ENCODE results near the gene PRIM1.

The PRIM1 gene

GRCh38 chr12:56781726-56782125 lies 29.6 kb upstream of the PRIM1 start:
- no peaks in the 10 kb centered on the region for H3K4me1 ChIP-seq (ENCODE audit: control insufficient read depth, insufficient read depth, low read length)
- no peak overlapping the region for H3K4me3 ChIP-seq (ENCODE audit: low read length)
- H3K4me2 ChIP-seq (ENCODE audit: low read length), result no peak overlapping the region
- H3K9ac ChIP-seq (ENCODE audit: low read depth, low read length), result no peak overlapping the region
- no peaks in the 10 kb centered on the region for H3K36me3 ChIP-seq (ENCODE audit: insufficient read depth, low read length)
- no peaks in the 10 kb centered on the region for H3K9me3 ChIP-seq (replicated peaks; ENCODE audit: low read length)
- peaks cover 2% of the 10 kb centered on the region for H3K27me3 ChIP-seq (ENCODE audit: control insufficient read depth, insufficient read depth, low read length)

- Histone ChIP-seq H3K9ac (ENCODE audit: low read depth, low read length) (no peak overlapping the region), H3K4me1 (ENCODE audit: control insufficient read depth, insufficient read depth, low read length) (no peaks in the 10 kb centered on the region), H3K4me3 (ENCODE audit: low read length) (no peak overlapping the region), H3K27me3 (ENCODE audit: control insufficient read depth, insufficient read depth, low read length) (no peaks in the 10 kb centered on the region), H3K9me3 (replicated peaks; ENCODE audit: low read length) (no peaks in the 10 kb centered on the region), H3K4me2 (ENCODE audit: low read length) (no peak overlapping the region), H3K36me3 (ENCODE audit: insufficient read depth, low read length) (no peaks in the 10 kb centered on the region)
These were observed 26.6 kb upstream of the PRIM1 start for GRCh38 chr12:56778756-56779155.

- Histone ChIP-seq H3K4me3 (ENCODE audit: low read length) (no peak overlapping the region), H3K4me1 (ENCODE audit: control insufficient read depth, insufficient read depth, low read length) (no peaks in the 10 kb centered on the region), H3K36me3 (ENCODE audit: insufficient read depth, low read length) (no peaks in the 10 kb centered on the region), H3K9me3 (replicated peaks; ENCODE audit: low read length) (no peaks in the 10 kb centered on the region), H3K27me3 (ENCODE audit: control insufficient read depth, insufficient read depth, low read length) (no peaks in the 10 kb centered on the region), H3K9ac (ENCODE audit: low read depth, low read length) (no peak overlapping the region), H3K4me2 (ENCODE audit: low read length) (no peak overlapping the region)
These were observed 24.5 kb upstream of the PRIM1 start for GRCh38 chr12:56776654-56777053.

GRCh38 chr12:56775638-56776037 lies 23.5 kb upstream of the PRIM1 start:
- no peaks in the 10 kb centered on the region for H3K36me3 ChIP-seq (ENCODE audit: insufficient read depth, low read length)
- no peaks in the 10 kb centered on the region for H3K27me3 ChIP-seq (ENCODE audit: control insufficient read depth, insufficient read depth, low read length)
- no peaks in the 10 kb centered on the region for H3K4me1 ChIP-seq (ENCODE audit: control insufficient read depth, insufficient read depth, low read length)
- H3K9me3 ChIP-seq (replicated peaks; ENCODE audit: low read length), result no peaks in the 10 kb centered on the region
- no peak overlapping the region for H3K9ac ChIP-seq (ENCODE audit: low read depth, low read length)
- H3K4me2 ChIP-seq (ENCODE audit: low read length), result no peak overlapping the region
- H3K4me3 ChIP-seq (ENCODE audit: low read length), result no peak overlapping the region

GRCh38 chr12:56773113-56773512 lies 21.0 kb upstream of the PRIM1 start:
- Histone ChIP-seq H3K36me3 (ENCODE audit: insufficient read depth, low read length) (no peaks in the 10 kb centered on the region), H3K27me3 (ENCODE audit: control insufficient read depth, insufficient read depth, low read length) (no peaks in the 10 kb centered on the region), H3K4me2 (ENCODE audit: low read length) (no peak overlapping the region), H3K4me1 (ENCODE audit: control insufficient read depth, insufficient read depth, low read length) (no peaks in the 10 kb centered on the region), H3K9ac (ENCODE audit: low read depth, low read length) (no peak overlapping the region), H3K9me3 (replicated peaks; ENCODE audit: low read length) (no peaks in the 10 kb centered on the region), H3K4me3 (ENCODE audit: low read length) (no peak overlapping the region)

- no peaks in the 10 kb centered on the region for H3K27me3 ChIP-seq (ENCODE audit: control insufficient read depth, insufficient read depth, low read length)
- H3K9me3 ChIP-seq (replicated peaks; ENCODE audit: low read length), result no peaks in the 10 kb centered on the region
- H3K4me1 ChIP-seq (ENCODE audit: control insufficient read depth, insufficient read depth, low read length), result no peaks in the 10 kb centered on the region
- H3K4me2 ChIP-seq (ENCODE audit: low read length), result no peak overlapping the region
- no peak overlapping the region for H3K9ac ChIP-seq (ENCODE audit: low read depth, low read length)
- H3K4me3 ChIP-seq (ENCODE audit: low read length), result no peak overlapping the region
- no peaks in the 10 kb centered on the region for H3K36me3 ChIP-seq (ENCODE audit: insufficient read depth, low read length)
These were observed 20.5 kb upstream of the PRIM1 start for GRCh38 chr12:56772625-56773024.

GRCh38 chr12:56769868-56770267 lies 17.7 kb upstream of the PRIM1 start:
- H3K9me3 ChIP-seq (replicated peaks; ENCODE audit: low read length), result no peaks in the 10 kb centered on the region
- H3K9ac ChIP-seq (ENCODE audit: low read depth, low read length), result no peak overlapping the region
- no peaks in the 10 kb centered on the region for H3K36me3 ChIP-seq (ENCODE audit: insufficient read depth, low read length)
- no peaks in the 10 kb centered on the region for H3K27me3 ChIP-seq (ENCODE audit: control insufficient read depth, insufficient read depth, low read length)
- no peaks in the 10 kb centered on the region for H3K4me1 ChIP-seq (ENCODE audit: control insufficient read depth, insufficient read depth, low read length)
- no peak overlapping the region for H3K4me3 ChIP-seq (ENCODE audit: low read length)
- H3K4me2 ChIP-seq (ENCODE audit: low read length), result no peak overlapping the region

GRCh38 chr12:56768424-56768823 lies 16.3 kb upstream of the PRIM1 start:
- H3K27me3 ChIP-seq (ENCODE audit: control insufficient read depth, insufficient read depth, low read length), result no peaks in the 10 kb centered on the region
- no peaks in the 10 kb centered on the region for H3K9me3 ChIP-seq (replicated peaks; ENCODE audit: low read length)
- H3K4me1 ChIP-seq (ENCODE audit: control insufficient read depth, insufficient read depth, low read length), result no peaks in the 10 kb centered on the region
- H3K4me3 ChIP-seq (ENCODE audit: low read length), result no peak overlapping the region
- no peaks in the 10 kb centered on the region for H3K36me3 ChIP-seq (ENCODE audit: insufficient read depth, low read length)
- no peak overlapping the region for H3K4me2 ChIP-seq (ENCODE audit: low read length)
- H3K9ac ChIP-seq (ENCODE audit: low read depth, low read length), result no peak overlapping the region

GRCh38 chr12:56766535-56766934 lies 14.4 kb upstream of the PRIM1 start:
- Histone ChIP-seq H3K27me3 (ENCODE audit: control insufficient read depth, insufficient read depth, low read length) (no peaks in the 10 kb centered on the region), H3K36me3 (ENCODE audit: insufficient read depth, low read length) (no peaks in the 10 kb centered on the region), H3K9ac (ENCODE audit: low read depth, low read length) (no peak overlapping the region), H3K4me1 (ENCODE audit: control insufficient read depth, insufficient read depth, low read length) (no peaks in the 10 kb centered on the region), H3K4me2 (ENCODE audit: low read length) (no peak overlapping the region), H3K4me3 (ENCODE audit: low read length) (no peak overlapping the region), H3K9me3 (replicated peaks; ENCODE audit: low read length) (no peaks in the 10 kb centered on the region)

- no peaks in the 10 kb centered on the region for H3K36me3 ChIP-seq (ENCODE audit: insufficient read depth, low read length)
- H3K4me1 ChIP-seq (ENCODE audit: control insufficient read depth, insufficient read depth, low read length), result no peaks in the 10 kb centered on the region
- no peak overlapping the region for H3K4me2 ChIP-seq (ENCODE audit: low read length)
- H3K9me3 ChIP-seq (replicated peaks; ENCODE audit: low read length), result peaks cover 4% of the 10 kb centered on the region
- no peak overlapping the region for H3K9ac ChIP-seq (ENCODE audit: low read depth, low read length)
- H3K4me3 ChIP-seq (ENCODE audit: low read length), result no peak overlapping the region
- no peaks in the 10 kb centered on the region for H3K27me3 ChIP-seq (ENCODE audit: control insufficient read depth, insufficient read depth, low read length)
These were observed 11.9 kb upstream of the PRIM1 start for GRCh38 chr12:56763753-56764657.

- Histone ChIP-seq H3K4me1 (ENCODE audit: control insufficient read depth, insufficient read depth, low read length) (no peaks in the 10 kb centered on the region), H3K9me3 (replicated peaks; ENCODE audit: low read length) (peaks cover 7% of the 10 kb centered on the region), H3K9ac (ENCODE audit: low read depth, low read length) (no peak overlapping the region), H3K27me3 (ENCODE audit: control insufficient read depth, insufficient read depth, low read length) (no peaks in the 10 kb centered on the region), H3K4me3 (ENCODE audit: low read length) (no peak overlapping the region), H3K4me2 (ENCODE audit: low read length) (no peak overlapping the region), H3K36me3 (ENCODE audit: insufficient read depth, low read length) (no peaks in the 10 kb centered on the region)
These were observed 9.7 kb upstream of the PRIM1 start for GRCh38 chr12:56761812-56762211.

- H3K9me3 ChIP-seq (replicated peaks; ENCODE audit: low read length), result peaks cover 7% of the 10 kb centered on the region
- H3K9ac ChIP-seq (ENCODE audit: low read depth, low read length), result no peak overlapping the region
- H3K36me3 ChIP-seq (ENCODE audit: insufficient read depth, low read length), result no peaks in the 10 kb centered on the region
- H3K27me3 ChIP-seq (ENCODE audit: control insufficient read depth, insufficient read depth, low read length), result no peaks in the 10 kb centered on the region
- H3K4me3 ChIP-seq (ENCODE audit: low read length), result no peak overlapping the region
- no peak overlapping the region for H3K4me2 ChIP-seq (ENCODE audit: low read length)
- H3K4me1 ChIP-seq (ENCODE audit: control insufficient read depth, insufficient read depth, low read length), result no peaks in the 10 kb centered on the region
These were observed 8.3 kb upstream of the PRIM1 start for GRCh38 chr12:56760460-56760859.
